Right kidney (tissue), 1 donor: ENCODE results near the gene PLCL1.

Source experiments
- DNase-seq: peaks from one replicate; pipeline ENCODE4 v3.0.0-alpha.2; 2016

PLCL1 gene

GRCh38 chr2:197926673-197927072 is 122.3 kb downstream of the PLCL1 start:
- no peak for DNase-seq

- no peak for DNase-seq
Observed at GRCh38 chr2:197927994-197928393, 123.6 kb downstream of the PLCL1 start.

- DNase-seq = no peak
Observed at GRCh38 chr2:197929008-197929885, 124.9 kb downstream of the PLCL1 start.

- no peak for DNase-seq
Observed at GRCh38 chr2:197929886-197930227, 125.5 kb downstream of the PLCL1 start.

DNA sequence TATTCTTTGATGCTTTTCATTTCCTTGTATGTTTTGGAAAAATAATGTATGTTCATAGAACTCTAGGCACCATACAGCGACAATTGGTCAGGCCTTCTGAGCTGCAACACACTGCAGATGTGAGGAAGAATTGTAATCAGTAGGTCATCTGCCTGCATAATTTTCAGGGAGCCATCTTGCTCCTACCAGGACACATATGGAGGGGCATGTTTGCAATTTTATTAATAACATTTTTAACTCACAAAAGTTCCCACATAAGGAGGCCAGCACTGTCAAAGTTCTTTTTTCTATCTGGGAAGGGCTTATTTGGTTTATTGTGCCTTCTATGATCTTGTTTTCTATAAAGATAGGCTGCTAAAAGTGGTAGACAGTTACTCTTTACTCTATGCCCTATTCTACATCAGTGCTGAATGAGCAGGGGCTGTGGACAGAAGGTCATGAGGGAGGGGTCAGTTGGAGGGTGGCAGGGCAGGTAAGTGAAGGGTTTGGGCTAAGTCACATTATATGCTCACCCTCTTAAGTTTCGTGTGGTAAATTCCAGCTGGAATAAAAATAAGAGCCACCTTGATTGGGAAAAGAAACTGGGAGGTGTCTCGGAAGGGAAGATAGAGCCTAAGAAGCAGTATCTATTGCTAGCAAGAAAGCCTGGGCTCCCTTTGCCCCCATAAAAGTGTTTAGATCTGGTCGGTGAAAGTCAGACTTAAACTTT is 126.3 kb downstream of the PLCL1 start:
- no peak for DNase-seq

DNA sequence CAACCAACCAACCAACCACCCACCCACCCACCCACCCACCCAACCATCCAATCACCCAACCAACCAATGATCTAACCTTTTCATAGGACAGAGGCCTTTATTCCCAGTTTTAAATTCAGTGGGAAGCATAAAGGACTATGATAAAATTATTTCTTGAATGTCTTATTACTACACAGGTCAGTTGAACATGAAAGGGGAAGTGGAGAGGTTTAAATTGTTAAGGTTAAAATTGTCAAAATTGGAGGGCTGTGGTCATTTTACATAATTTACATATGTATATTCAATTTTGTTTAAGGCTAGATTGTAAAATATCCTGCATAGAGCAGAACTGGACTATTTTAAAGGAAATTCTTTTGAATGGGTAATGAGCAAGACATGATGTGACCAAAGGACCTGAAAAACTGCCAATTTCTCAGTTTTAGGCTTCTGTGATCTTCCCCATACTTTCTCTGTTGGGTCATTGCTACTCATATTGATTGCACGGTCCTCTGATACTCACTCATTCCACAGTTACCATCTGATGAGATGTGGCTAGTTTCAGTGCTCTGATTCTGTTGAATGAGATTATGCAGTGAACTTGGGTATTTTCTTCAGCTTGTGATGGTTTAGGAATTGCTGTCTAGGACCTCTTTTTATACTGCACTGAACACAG is 127.4 kb downstream of the PLCL1 start:
- DNase-seq = no peak

DNA sequence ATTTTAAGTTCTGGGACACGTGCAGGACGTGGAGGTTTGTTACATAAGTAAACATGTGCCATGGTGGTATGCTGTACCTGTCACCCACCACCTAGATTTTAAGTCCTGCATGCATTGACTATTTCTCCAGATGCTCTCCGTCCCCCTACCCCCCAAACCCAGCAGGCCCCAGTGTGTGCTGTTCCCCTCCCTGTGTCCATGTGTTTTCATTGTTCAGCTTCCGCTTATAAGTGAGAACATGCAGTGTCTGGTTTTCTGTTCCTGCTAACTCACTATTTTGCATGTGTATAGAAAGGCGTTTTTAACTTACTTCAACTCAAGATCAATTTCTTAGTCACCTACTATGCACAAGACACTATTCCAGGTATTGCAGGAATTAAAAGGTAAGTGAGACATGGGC is 128.0 kb downstream of the PLCL1 start:
- no peak for DNase-seq

DNA sequence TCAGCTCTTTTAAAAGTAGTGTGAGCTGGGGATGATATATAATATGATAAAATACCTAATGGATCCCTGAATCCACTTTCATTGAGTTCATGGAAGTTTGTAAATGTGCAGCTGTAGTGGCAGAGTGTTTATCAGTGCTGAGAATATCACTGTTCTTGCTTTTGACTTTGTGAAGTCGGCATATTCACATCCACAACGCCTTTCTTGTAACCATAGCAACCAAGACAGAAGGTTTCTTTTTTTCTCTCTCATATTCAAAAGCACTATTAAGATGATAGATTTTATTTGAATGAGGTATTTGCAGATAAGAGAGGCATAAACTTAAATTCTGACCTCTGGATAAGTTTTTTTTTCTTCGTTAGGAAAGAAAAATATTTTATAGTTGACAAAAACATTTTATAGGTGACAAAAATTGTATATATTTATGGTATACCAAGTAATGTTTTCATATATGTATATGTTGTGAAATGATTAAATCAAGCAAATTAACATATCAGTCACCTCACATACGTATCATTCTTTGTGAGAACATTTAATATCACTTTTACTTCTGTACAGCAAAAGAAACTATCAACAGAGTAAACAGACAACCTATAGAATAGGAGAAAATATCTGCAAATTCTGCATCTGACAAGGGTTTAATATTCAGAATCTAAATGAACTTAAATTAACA is 130.0 kb downstream of the PLCL1 start:
- DNase-seq = no peak

- no peak for DNase-seq
Observed at GRCh38 chr2:197934934-197935289, 130.5 kb downstream of the PLCL1 start.

- DNase-seq = no peak
Observed at GRCh38 chr2:197937814-197938213, 133.4 kb downstream of the PLCL1 start.

- no peak for DNase-seq
Observed at GRCh38 chr2:197938555-197938954, 134.2 kb downstream of the PLCL1 start.

DNA sequence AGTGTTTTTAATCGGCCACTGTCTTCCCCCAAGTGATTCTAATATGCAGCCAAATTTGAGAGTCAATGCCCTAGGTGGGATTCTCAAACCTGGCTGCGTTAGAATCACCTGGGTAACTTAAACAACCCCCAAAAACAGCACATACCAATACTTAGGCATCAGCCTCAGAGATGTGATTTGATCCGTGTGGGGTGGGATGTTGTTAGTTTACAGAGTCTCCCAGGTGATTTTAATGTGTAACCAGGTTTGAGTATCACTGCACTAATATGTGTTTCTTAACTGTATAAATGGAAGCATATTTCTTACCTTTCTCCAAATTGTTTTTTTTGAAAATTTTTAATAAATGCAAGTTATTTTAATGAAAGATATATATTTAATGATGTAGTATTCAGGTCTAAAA is 135.4 kb downstream of the PLCL1 start:
- DNase-seq = no peak

GRCh38 chr2:197940382-197940781 is 136.0 kb downstream of the PLCL1 start:
- no peak for DNase-seq

DNA sequence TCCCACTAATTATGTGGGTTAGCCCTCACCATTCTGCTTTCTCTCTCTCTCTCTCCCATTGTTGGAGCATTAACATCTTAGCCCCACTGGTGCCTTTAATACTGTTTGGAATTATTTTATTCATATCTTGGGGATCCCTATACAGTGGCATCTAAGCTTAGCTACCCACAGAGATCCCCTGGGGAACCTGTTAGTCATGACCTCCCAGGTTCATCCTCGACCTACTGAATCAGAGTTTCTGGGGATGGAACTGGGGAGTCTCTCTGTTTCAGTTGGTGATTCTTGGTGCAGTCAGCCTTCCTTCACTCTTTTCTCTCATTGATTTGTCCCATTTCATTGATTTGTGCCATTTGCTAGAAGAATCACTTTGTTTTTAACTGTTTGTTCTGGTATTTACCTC is 137.3 kb downstream of the PLCL1 start:
- no peak for DNase-seq

- DNase-seq = no peak
Observed at GRCh38 chr2:197943731-197944130, 139.3 kb downstream of the PLCL1 start.

GRCh38 chr2:197944416-197945096 is 140.2 kb downstream of the PLCL1 start:
- DNase-seq = peak; percentile 17

DNA sequence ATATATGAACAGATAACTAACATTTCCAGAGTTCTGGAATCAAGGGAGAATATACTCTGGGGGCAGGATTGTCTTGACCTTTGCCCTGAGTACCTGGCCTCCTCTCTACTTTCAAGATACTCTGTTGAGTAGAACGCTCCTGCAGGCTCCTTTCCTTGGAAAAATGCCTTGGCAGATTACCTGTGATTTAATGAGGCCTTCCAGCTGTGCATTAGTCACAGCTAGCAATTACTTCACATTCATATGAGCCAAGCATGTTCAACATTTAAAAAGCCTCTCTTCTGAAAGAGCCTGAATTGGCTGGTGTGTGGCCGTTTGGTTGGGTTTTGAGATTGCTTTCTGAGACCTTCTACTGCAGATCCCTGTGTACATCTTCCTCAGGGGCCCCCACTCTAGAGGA is 142.2 kb downstream of the PLCL1 start:
- no peak for DNase-seq

DNA sequence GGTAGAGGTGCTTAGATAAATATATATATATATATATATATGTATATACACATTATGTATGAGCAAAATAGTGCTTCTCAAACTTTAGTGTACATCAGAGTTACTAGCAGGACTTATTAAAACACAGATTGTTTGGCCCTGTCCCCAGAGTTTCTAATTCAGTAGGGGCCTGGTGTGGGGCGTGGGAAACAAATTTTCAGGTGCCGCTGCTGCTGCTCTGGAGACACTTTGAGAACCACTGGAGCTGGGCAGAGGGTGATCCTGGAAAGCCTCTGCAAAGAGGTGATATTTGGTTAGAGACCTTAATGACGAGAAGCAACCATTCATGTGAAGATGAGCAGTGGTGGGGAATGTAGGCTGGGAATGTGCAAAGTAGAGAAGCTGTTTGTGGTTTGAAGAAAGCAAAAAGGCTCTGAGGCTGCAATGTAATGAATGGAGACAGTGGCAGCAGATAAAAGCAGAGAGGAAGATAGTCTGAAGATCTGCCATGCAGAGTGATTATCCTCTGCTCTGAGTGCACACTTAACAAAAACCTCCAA is 142.9 kb downstream of the PLCL1 start:
- DNase-seq = no peak

DNA sequence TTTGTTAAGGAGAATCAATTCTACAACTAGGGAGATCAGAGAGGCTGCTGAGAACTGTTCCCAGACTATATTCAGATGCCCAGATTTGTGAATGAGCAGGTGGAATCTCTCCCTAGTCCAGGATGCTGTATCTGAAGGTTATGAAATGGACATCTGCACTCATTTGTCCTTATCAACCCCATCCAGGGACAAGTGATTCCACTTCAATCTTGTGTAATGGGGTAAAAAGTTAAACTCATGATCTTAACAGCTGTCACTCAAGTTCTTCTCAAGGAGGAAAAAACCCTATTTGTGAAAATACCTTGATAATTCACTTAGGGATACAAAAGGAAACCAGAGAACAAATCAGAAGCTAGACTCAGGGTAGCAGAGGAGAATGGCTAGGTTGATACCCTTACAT is 144.8 kb downstream of the PLCL1 start:
- DNase-seq = no peak

- no peak for DNase-seq
Observed at GRCh38 chr2:197950006-197950405, 145.6 kb downstream of the PLCL1 start.

- DNase-seq = no peak
Observed at GRCh38 chr2:197950724-197951123, 146.3 kb downstream of the PLCL1 start.
